ENCODE data around the gene HGFAC.

DNA sequence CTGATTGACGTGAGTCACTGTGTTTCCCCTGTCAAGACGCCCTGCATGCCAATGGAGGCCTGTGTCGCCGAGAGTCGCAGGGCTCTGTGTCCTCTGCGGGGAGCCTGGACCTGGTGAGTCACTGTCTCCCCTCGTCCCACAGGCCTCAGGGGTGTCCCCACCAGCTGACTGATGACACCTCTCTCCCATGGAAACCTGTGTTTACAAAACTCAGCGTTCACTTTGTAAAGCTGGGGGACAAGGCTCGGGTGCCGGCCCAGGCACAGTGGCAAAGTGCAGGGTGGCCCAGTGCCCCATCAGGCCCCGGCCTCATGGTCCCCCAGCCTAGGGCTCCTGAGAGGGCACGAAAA is 21.2 kb upstream of the HGFAC start:
- TF ChIP-seq, protein P1, sequence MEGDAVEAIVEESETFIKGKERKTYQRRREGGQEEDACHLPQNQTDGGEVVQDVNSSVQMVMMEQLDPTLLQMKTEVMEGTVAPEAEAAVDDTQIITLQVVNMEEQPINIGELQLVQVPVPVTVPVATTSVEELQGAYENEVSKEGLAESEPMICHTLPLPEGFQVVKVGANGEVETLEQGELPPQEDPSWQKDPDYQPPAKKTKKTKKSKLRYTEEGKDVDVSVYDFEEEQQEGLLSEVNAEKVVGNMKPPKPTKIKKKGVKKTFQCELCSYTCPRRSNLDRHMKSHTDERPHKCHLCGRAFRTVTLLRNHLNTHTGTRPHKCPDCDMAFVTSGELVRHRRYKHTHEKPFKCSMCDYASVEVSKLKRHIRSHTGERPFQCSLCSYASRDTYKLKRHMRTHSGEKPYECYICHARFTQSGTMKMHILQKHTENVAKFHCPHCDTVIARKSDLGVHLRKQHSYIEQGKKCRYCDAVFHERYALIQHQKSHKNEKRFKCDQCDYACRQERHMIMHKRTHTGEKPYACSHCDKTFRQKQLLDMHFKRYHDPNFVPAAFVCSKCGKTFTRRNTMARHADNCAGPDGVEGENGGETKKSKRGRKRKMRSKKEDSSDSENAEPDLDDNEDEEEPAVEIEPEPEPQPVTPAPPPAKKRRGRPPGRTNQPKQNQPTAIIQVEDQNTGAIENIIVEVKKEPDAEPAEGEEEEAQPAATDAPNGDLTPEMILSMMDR (IDR thresholded peaks at IDR 0.05; ENCODE audit: insufficient read depth, low read length): no peak
- TF ChIP-seq, protein P2, sequence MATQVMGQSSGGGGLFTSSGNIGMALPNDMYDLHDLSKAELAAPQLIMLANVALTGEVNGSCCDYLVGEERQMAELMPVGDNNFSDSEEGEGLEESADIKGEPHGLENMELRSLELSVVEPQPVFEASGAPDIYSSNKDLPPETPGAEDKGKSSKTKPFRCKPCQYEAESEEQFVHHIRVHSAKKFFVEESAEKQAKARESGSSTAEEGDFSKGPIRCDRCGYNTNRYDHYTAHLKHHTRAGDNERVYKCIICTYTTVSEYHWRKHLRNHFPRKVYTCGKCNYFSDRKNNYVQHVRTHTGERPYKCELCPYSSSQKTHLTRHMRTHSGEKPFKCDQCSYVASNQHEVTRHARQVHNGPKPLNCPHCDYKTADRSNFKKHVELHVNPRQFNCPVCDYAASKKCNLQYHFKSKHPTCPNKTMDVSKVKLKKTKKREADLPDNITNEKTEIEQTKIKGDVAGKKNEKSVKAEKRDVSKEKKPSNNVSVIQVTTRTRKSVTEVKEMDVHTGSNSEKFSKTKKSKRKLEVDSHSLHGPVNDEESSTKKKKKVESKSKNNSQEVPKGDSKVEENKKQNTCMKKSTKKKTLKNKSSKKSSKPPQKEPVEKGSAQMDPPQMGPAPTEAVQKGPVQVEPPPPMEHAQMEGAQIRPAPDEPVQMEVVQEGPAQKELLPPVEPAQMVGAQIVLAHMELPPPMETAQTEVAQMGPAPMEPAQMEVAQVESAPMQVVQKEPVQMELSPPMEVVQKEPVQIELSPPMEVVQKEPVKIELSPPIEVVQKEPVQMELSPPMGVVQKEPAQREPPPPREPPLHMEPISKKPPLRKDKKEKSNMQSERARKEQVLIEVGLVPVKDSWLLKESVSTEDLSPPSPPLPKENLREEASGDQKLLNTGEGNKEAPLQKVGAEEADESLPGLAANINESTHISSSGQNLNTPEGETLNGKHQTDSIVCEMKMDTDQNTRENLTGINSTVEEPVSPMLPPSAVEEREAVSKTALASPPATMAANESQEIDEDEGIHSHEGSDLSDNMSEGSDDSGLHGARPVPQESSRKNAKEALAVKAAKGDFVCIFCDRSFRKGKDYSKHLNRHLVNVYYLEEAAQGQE (IDR thresholded peaks at IDR 0.05; ENCODE audit: insufficient replicate concordance, low read depth): no peak
